Measurements from ENCODE around the gene SLC66A1. TPM values are rescaled to one million over a fixed set of nuclear protein-coding genes. Genes with fewer than 3 reads are reported as not detected.
"Not testable (repeated sequence)": the region's sequence is repeated elsewhere in the genome, so short reads cannot be mapped to it uniquely, and the experiment has no call there.

Gene SLC66A1
- polyA plus RNA-seq, 3 donors = 6.7 to 12.7 (median 12.5) TPM

DNA sequence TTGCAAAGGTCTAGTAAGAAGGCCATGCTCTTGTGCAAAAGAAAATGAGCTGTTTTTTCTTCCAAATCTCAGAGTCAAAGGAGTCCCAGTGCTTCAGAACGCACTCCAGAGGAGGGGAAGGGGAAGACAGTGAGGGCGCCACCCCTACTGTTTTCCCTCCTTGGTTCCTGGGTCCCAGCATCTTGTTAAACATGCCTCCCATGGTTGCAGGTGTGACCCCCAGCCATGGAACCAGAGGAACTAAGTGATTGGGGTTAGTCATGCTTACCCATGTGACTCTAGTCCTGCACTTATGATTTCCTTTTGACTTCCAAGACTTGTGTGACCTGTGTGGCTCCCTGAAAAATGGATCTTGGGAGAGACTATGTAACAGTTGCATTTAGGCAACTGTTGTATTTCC lies 17.5 kb upstream of the SLC66A1 start:
- H3K27ac ChIP-seq (ENCODE audit: low read depth, low read length) = no peak overlapping the region
- 79 to 96% (median 93%) methylated on average over 2 of the region's 2 CpGs for WGBS, 3 donors

DNA sequence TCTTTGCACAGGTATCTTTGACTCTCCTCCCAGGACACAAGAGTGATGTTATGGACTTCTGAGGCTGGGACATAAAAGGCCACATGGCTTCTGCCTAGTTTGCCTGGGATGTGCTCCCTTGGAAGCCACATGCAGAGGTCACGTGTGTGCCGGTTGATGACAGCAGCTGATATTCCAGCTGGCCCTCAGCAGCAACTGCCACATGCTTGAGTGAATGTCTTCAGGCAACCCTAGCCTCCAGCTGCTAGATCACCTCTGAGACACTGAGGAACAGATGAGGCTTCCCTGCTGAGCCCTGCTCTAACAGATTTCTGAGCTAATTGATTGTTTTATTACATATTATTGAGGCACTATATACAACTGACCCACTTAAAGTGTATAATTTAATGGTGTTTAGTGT lies 11.9 kb upstream of the SLC66A1 start:
- WGBS, 3 donors = 95 to 100% (median 96%) methylated on average over 2 of the region's 2 CpGs
- H3K27ac ChIP-seq (ENCODE audit: low read depth, low read length) = no peak overlapping the region

GRCh38 chr1:19304081-19304480 lies 8.0 kb upstream of the SLC66A1 start:
- 92 to 98% (median 94%) methylated on average over 6 to 10 of the region's 10 CpGs for whole genome bisulfite sequencing, 3 donors
- not testable (repeated sequence) for H3K27ac ChIP-seq (ENCODE audit: low read depth, low read length)

- WGBS, 3 donors = 88 to 95% (median 93%) methylated on average over 11 of the region's 11 CpGs
- no peak overlapping the region for H3K27ac ChIP-seq (ENCODE audit: low read depth, low read length)
Measured at GRCh38 chr1:19305880-19306279, 6.2 kb upstream of the SLC66A1 start.

DNA sequence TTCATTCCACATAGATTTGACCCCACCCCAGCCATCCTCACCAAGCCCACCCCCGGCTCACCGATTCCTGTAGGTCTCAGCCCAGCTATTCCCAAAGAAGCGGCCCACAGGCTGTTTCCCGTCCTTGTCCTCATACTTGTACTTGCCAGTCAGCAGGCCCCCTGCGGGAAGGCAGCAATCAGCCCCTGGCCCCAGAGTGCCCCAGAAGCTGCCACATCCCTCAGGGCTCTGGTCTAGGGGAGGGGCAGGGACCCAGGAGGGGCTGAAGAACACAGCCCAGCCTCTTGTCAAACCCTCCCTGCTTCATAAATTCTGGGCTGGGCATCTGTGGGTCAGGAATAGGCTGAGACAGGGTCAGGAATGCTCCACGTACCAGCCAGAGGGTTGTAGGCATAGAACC lies 5.2 kb upstream of the SLC66A1 start:
- no peak overlapping the region for H3K27ac ChIP-seq (ENCODE audit: low read depth, low read length)
- WGBS, 3 donors = 89 to 97% (median 96%) methylated on average over 6 of the region's 6 CpGs

DNA sequence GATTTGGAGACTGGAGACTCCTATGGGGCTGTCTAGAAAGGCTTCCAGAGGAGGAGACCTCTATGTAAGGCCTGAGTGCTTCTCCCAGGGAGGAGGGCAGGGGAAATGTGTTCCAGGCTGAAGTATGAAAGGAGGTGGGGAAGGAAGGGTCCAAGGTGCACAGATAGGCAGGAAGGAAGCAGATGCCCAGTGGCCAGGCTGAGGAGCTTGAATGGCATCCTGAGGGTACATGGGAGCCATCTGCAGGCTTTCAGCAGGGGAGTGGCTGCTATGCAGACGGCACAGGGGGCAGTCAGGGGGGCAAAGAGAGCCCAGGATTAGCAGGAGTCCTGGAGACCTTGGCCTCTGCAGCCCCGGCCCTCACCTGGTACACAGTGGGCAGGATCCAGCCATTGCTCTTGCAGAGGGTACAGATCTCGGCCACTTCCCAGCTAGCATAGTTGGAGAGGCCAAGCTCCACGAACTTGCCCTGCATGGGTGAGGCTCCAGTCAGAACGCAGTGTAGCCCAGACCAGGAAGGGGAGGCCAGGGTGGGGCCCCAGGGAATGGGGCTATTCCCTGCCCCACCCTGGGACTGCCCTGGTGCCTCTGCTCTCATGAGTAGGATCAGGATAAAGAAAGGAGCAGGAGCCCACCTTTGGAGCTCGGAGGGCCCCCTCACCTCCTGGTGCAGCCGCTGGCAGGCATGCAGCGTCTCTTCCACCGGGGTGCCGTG lies 4.2 kb upstream of the SLC66A1 start:
- WGBS, 3 donors = 87 to 94% (median 91%) methylated on average over 10 of the region's 10 CpGs
- no peak overlapping the region for H3K27ac ChIP-seq (ENCODE audit: low read depth, low read length)

DNA sequence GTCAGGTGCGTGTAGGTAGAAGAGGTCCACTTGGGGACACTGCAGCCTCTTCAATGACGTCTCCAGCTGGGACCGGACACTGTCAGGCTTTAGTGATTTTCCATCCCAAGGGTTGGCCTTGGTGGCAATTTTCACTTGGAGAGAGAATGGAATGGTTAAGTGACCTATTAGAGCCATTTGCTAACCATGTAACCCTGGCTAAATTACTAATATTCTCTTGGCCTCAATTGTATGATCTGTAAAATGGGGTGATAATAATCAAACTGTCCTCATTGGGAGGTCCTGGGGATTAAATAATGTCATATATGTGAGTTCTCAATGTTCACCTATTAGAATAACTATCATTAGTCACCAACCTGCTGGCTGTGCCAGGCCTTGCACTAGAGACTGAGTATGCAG lies 3.6 kb upstream of the SLC66A1 start:
- WGBS, 3 donors = 92 to 98% (median 96%) methylated on average over 3 of the region's 3 CpGs
- no peak overlapping the region for H3K27ac ChIP-seq (ENCODE audit: low read depth, low read length)

- no peak overlapping the region for H3K27ac ChIP-seq (ENCODE audit: low read depth, low read length)
- 84 to 90% (median 85%) methylated on average over 6 of the region's 6 CpGs for WGBS, 3 donors
Measured at GRCh38 chr1:19309123-19309813, 2.9 kb upstream of the SLC66A1 start.

DNA sequence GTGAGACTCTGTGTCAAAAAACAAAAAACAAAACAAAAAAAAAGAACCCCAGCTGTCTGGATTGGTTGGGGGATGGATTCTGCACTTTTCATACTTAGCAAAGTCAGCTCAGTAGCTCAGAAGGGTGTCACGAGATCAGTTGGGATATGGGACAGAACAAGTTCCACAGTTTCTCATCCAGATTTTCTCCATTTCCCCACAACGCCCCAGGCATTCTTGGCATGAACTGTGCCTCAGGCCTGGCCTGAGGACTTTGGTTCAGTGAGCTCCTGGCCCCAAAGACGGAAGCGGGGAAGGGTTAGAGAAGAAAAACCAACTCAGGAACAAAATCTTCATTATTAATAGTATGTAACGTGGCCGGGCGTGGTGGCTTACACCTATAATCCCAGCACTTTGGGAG lies 2.1 kb upstream of the SLC66A1 start:
- H3K27ac ChIP-seq (ENCODE audit: low read depth, low read length) = no peak overlapping the region
- WGBS, 3 donors = 88 to 92% (median 92%) methylated on average over 7 of the region's 7 CpGs

DNA sequence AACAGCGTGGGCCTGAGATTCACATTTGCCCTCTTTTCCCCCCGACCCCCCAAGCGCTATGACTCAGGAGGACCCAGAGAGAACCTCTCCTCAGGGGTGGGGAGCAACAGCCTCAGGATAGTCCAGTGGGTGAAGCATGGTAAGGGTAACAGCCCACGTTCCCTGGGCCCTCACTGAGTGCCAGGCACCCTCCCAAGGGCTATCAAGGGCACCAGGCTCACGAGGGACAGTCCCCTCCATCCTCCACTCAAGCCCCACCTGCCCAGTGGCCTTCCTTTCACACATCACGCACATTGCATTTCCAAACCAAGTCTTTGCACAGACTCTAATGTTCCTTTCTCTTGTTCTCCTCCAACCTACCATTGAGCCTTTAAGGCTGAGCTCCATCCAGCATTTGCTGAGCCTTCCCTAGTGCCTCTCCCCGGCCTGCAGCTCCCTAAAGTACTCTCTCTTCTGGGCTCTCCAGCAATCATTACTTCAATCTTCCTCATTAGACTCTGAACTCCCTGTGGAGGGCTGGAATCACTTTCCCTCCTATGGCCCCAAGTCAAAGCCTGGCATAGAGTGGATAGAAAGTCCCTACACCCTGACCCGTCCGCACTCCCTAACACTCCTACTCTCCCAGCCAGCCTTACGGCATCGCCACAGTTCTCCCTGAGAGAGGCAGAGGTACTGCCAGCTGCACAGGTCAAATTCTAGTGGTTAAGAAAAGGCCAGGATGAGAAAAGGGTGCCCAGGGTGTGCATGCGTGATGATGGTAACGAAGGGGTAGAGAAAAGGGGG lies 1.2 kb upstream of the SLC66A1 start:
- no peak overlapping the region for H3K27ac ChIP-seq (ENCODE audit: low read depth, low read length)
- 38 to 52% (median 46%) methylated on average over 13 of the region's 13 CpGs for WGBS, 3 donors

- H3K27ac ChIP-seq (ENCODE audit: low read depth, low read length) = peak overlapping the region; percentile 11
- WGBS, 3 donors = 0 to 1% (median 1%) methylated on average over 27 to 29 of the region's 29 CpGs
Measured at GRCh38 chr1:19311503-19311930, 609 bp upstream of the SLC66A1 start.

DNA sequence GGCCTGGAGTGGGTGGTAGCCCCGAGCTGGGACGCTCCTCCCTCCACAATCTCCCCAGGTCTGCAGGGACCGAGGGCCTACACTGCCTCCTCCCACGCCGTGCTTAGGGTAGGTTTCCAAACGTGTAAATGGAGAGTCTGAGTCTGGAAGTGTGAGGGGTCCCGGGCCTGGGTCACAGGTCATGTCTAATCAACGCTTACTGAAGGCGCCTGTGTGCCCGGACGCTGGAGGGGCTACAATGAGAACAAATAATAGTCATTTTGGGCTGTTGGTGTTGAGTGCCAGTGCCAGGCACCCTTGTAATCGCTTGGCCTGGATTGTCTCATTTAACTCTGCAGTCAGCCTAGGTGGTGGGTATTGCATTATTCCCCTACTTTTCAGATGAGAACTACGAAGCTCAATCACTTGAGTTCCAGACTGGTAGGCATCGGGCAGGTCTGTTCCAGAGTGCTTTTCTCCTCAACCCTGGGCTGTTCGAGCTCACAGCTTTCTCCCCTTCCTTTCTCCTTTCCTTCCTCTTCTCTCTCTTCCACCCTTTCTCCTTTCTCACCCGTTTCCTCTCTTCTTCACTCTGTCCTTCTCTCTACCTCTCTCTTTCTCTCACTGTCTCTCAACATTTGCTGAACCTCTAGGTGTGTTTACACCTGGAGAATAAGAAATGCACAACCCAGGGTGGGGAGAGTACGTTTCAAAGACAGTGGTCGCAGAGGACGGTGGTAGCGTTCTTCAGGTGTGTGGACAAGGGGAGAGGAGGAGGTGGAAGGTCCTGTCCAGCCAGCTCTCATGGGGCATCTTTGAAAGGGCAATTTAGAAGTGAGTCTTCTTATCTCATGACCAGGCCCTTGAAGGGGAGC lies 883 bp downstream of the SLC66A1 start:
- H3K27ac ChIP-seq (ENCODE audit: low read depth, low read length) = no peak overlapping the region
- WGBS, 3 donors = 35 to 42% (median 35%) methylated on average over 20 of the region's 20 CpGs

GRCh38 chr1:19313636-19313959 lies 1.5 kb downstream of the SLC66A1 start:
- H3K27ac ChIP-seq (ENCODE audit: low read depth, low read length) = no peak overlapping the region
- WGBS, 3 donors = 86 to 96% (median 87%) methylated on average over 4 of the region's 4 CpGs

DNA sequence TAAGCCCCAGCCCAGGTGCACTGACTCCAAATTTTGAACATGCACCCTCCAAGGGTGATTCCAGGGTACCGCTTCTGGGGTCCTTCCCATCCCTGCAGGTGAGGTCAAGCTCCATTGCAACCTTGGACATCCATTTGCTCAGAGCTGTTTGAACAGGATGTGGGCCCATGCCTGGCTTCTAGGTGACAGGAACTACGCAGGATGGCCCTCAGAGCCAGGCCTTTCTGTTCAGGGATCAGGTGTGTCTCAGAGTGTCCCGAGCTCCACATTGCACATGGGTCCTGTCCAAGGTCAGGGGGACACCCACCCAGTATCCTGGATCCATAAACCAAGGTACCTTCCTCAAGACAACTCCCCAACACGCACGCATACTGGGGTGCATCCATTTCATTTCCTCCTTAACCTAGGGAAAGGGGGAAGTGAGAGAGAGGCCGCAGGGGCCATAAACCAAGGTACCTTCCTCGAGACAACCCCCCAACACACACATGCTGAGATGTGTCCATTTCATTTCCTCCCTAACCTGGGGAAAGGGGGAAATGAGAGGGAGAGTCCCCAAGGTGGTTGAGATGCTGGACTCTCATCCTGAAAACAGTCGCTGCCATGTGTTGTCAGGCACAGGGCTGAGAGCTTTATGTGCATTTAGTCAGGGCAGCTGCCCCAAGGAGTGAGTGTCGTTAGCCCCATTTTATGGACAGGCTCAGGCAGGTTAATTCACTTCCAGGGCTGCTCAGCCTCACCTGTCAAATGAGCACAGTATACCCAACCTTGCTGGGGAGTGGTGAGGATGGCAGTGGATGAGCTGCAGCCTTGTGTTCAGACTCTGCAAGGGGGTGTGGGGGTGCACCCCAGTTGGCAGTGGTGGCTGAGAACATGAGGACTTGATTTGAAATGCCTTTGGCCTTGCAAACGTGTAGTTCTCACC lies 2.1 kb downstream of the SLC66A1 start:
- WGBS, 3 donors = 71 to 86% (median 71%) methylated on average over 10 of the region's 10 CpGs
- no peak overlapping the region for H3K27ac ChIP-seq (ENCODE audit: low read depth, low read length)

DNA sequence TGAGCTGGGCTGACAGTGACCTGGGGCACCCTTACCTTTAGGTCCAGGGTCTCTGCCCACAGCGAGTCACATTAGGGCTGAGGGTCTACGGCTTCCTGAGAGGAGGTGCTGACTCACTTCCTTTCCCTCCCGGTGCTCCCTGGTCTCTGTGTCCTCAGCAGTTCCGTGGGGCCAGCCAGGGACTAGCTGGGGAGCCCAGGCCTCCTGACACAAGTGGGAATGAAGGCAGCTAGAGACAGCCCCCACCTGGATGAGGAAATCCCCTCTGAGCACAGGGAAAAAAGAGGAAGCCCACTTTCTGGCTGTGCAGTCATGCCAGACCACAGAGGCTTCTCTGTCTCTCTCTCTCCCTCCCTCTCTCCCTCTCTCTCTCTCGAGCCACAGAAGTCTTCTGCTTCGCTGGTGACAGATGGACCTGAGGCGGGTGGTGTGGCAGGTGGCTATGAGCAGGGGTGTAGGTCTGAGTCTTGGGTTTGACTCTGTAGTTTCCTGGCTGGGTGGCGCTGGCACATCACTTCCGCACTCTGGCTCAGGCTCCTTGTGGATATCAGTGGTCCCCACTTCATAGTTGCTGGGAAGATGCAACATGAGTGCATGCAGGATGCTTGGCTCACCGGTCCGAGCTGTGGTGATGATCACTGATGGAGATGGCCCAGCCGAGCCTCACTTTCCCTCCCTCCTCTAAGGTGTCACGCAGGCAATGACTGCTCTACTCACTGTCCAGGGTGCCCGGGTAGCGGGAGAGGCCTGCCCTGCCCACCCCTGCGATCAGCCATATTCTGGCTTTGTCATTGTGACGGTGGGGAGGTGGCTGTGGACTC lies 3.5 kb downstream of the SLC66A1 start:
- H3K27ac ChIP-seq (ENCODE audit: low read depth, low read length) = no peak overlapping the region
- 48 to 83% (median 73%) methylated on average over 17 of the region's 17 CpGs for WGBS, 3 donors

- no peak overlapping the region for H3K27ac ChIP-seq (ENCODE audit: low read depth, low read length)
- 73 to 85% (median 84%) methylated on average over 13 of the region's 13 CpGs for WGBS, 3 donors
Measured at GRCh38 chr1:19317126-19317910, 5.2 kb downstream of the SLC66A1 start.
